Thoracic aorta (tissue), 2 donors: ENCODE measurements around the gene GALNT13. TPM values are rescaled to one million over a fixed set of nuclear protein-coding genes. Genes with fewer than 3 reads are reported as not detected.

ENCODE experiments used
- ATAC-seq: fragments of 150-250 bp; one replicate; pipeline ENCODE4 v1.8.0; 2017; ENCODE audit warnings: low read depth; ENCODE audit not compliant: insufficient number of reproducible peaks, low FRiP score
- DNase-seq: peaks from one replicate; pipeline ENCODE4 v3.0.0-alpha.2; 2020; ENCODE audit warnings: low spot score
- H3K27ac ChIP-seq, 2 donors: fragments of 200-600 bp; sonication (generic); 1 replicate in 1 of 2; 2 replicates in 1 of 2; pipeline ENCODE4 v1.5.1; 2016; ENCODE audit warnings: mild to moderate bottlenecking in 2 of 2, moderate library complexity in 2 of 2
- H3K27me3 ChIP-seq: fragments of 200-600 bp; sonication (generic); replicated peaks from 2 replicates; pipeline ENCODE4 v1.6.0; 2016; ENCODE audit warnings: mild to moderate bottlenecking; ENCODE audit not compliant: insufficient read depth
- H3K36me3 ChIP-seq: fragments of 200-600 bp; sonication (generic); one replicate; pipeline ENCODE4 v1.5.1; 2016
- H3K4me1 ChIP-seq, 2 donors: fragments of 200-600 bp; sonication (generic); 1 replicate in 1 of 2; 2 replicates in 1 of 2; pipeline versions ENCODE4 v1.5.1 to v1.6.0; 2016; ENCODE audit warnings: low read depth in 2 of 2, mild to moderate bottlenecking in 1 of 2; ENCODE audit not compliant: control insufficient read depth in 1 of 2
- H3K4me3 ChIP-seq: fragments of 200-600 bp; sonication (generic); 2 replicates; pipeline ENCODE4 v1.5.1; 2016; ENCODE audit warnings: mild to moderate bottlenecking
- H3K9me3 ChIP-seq: fragments of 200-600 bp; sonication (generic); 2 replicates; pipeline ENCODE4 v1.5.1; 2016
- CTCF ChIP-seq: fragments of 200-600 bp; sonication (generic); IDR thresholded peaks from one replicate; pipeline ENCODE4 v1.5.1; 2019; ENCODE audit warnings: antibody characterized with exemption
- total RNA-seq, 2 donors: library from RNA; depleted of rRNA; stranded (reverse); fragments of >200 nt; gene quantifications; one replicate each; pipeline versions ENCODE4 v1.1.0 to v1.2.3, GENCODE V29; 2016

The GALNT13 gene
- total RNA-seq, 2 donors from 2014 or later, result 2.5 to 30.1 TPM

- TF ChIP-seq CTCF, result no peak
- DNase-seq, result no peak
- H3K4me1 ChIP-seq, result no peaks in the 10 kb centered on the region
- H3K27ac ChIP-seq, result no peak overlapping the region
- no peak overlapping the region for H3K4me3 ChIP-seq
- ATAC-seq, result no peak
- peaks cover 6% of the 10 kb centered on the region for H3K9me3 ChIP-seq
- H3K27me3 ChIP-seq, result no peaks in the 10 kb centered on the region
- no peaks in the 10 kb centered on the region for H3K36me3 ChIP-seq
These were observed 310.3 kb downstream of the GALNT13 start for GRCh38 chr2:154182008-154182407.

- H3K36me3 ChIP-seq, result no peaks in the 10 kb centered on the region
- no peaks in the 10 kb centered on the region for H3K4me1 ChIP-seq
- no peaks in the 10 kb centered on the region for H3K27me3 ChIP-seq
- DNase-seq, result no peak
- H3K27ac ChIP-seq, result no peak overlapping the region
- ATAC-seq, result no peak
- no peak overlapping the region for H3K4me3 ChIP-seq
- TF ChIP-seq CTCF, result no peak
- peaks cover 6% of the 10 kb centered on the region for H3K9me3 ChIP-seq
These were observed 316.2 kb downstream of the GALNT13 start for GRCh38 chr2:154187948-154188347.

- no peak for TF ChIP-seq CTCF
- H3K27ac ChIP-seq, result no peak overlapping the region
- no peak overlapping the region for H3K4me3 ChIP-seq
- no peaks in the 10 kb centered on the region for H3K4me1 ChIP-seq
- DNase-seq (no peak), ATAC-seq (no peak)
- no peaks in the 10 kb centered on the region for H3K27me3 ChIP-seq
- H3K9me3 ChIP-seq, result peaks cover 5% of the 10 kb centered on the region
- H3K36me3 ChIP-seq, result no peaks in the 10 kb centered on the region
These were observed 318.2 kb downstream of the GALNT13 start for GRCh38 chr2:154189953-154190352.

- H3K36me3 ChIP-seq, result no peaks in the 10 kb centered on the region
- H3K4me3 ChIP-seq, result no peak overlapping the region
- H3K9me3 ChIP-seq, result no peaks in the 10 kb centered on the region
- TF ChIP-seq CTCF, result no peak
- H3K27me3 ChIP-seq, result no peaks in the 10 kb centered on the region
- no peak overlapping the region for H3K27ac ChIP-seq
- ATAC-seq, result no peak
- no peak for DNase-seq
- no peaks in the 10 kb centered on the region for H3K4me1 ChIP-seq
These were observed 321.5 kb downstream of the GALNT13 start for GRCh38 chr2:154193246-154193645.

- H3K27ac ChIP-seq, result no peak overlapping the region
- H3K36me3 ChIP-seq, result no peaks in the 10 kb centered on the region
- no peaks in the 10 kb centered on the region for H3K4me1 ChIP-seq
- no peaks in the 10 kb centered on the region for H3K9me3 ChIP-seq
- DNase-seq, result no peak
- no peak overlapping the region for H3K4me3 ChIP-seq
- no peak for TF ChIP-seq CTCF
- H3K27me3 ChIP-seq, result no peaks in the 10 kb centered on the region
- ATAC-seq, result no peak
These were observed 323.4 kb downstream of the GALNT13 start for GRCh38 chr2:154194909-154195643.
